H1 (cell line): ENCODE measurements around the gene TARP.

Experiments
- CTCF ChIA-PET: fragments of 300-600 bp; sonication (Branson Sonifier 250); formaldehyde crosslinking; loops from one replicate; lab custom pipeline; 2021; ENCODE audit not compliant: partially characterized antibody; lab: Charles Lee
- POLR2A ChIA-PET: fragments of 300-600 bp; sonication (Branson Sonifier 250); formaldehyde crosslinking; loops from one replicate; lab custom pipeline; 2021; ENCODE audit warnings: inconsistent platforms; ENCODE audit not compliant: partially characterized antibody; lab: Charles Lee
- DNase-seq, 2 experiments: peaks; one replicate each; pipeline versions ENCODE4 v3.0.0 to v3.0.0-alpha.2; 2010 to 2022; ENCODE audit warnings: low spot score in 2 of 2, low read depth in 1 of 2, mixed read lengths in 1 of 2
- FAIRE-seq: peaks from 2 replicates; lab custom pipeline; 2011; peaks lifted over from hg19 to GRCh38; lab: Jason Lieb, UNC
- H2AFZ ChIP-seq: 2 replicates; pipeline ENCODE4 v1.8.1; 2012; ENCODE audit warnings: low read length, inconsistent platforms
- H2AK5ac ChIP-seq: 2 replicates; pipeline ENCODE4 v1.6.1; 2013; ENCODE audit warnings: low read depth, low read length
- H2BK120ac ChIP-seq: replicated peaks from 2 replicates; pipeline ENCODE3; 2013; ENCODE audit warnings: low read depth, low read length, inconsistent platforms
- H2BK12ac ChIP-seq: 2 replicates; pipeline ENCODE4 v1.6.1; 2013; ENCODE audit warnings: low read depth, low read length
- H2BK15ac ChIP-seq: 2 replicates; pipeline ENCODE4 v1.6.1; 2013; ENCODE audit warnings: low read length
- H2BK20ac ChIP-seq: 2 replicates; pipeline ENCODE4 v1.6.1; 2013; ENCODE audit warnings: low read length
- H2BK5ac ChIP-seq: 2 replicates; pipeline ENCODE4 v1.6.1; 2013; ENCODE audit warnings: low read depth, low read length
- H3K14ac ChIP-seq: 2 replicates; pipeline ENCODE4 v1.6.1; 2013; ENCODE audit warnings: inconsistent platforms; ENCODE audit not compliant: insufficient read length
- H3K18ac ChIP-seq: 2 replicates; pipeline ENCODE4 v1.6.1; 2013; ENCODE audit warnings: low read length; ENCODE audit errors: extremely low read depth
- H3K23ac ChIP-seq: 2 replicates; pipeline ENCODE4 v1.6.1; 2013; ENCODE audit warnings: inconsistent platforms; ENCODE audit not compliant: insufficient read length
- H3K23me2 ChIP-seq: 2 replicates; pipeline ENCODE4 v1.6.1; 2013; ENCODE audit warnings: low read depth, low read length
- H3K27ac ChIP-seq: 2 replicates; pipeline ENCODE4 v1.6.1; 2011; ENCODE audit warnings: low read depth, low read length, inconsistent platforms
- H3K27me3 ChIP-seq, 4 experiments: replicated peaks in 1 of 4; 1 replicate in 1 of 4; 2 replicates in 3 of 4; pipeline versions ENCODE4 v1.6.1 to v1.8.1; 2011 to 2013; ENCODE audit warnings: low read length in 3 of 4, mild to moderate bottlenecking in 3 of 4, inconsistent platforms in 2 of 4, mixed read lengths in 2 of 4, moderate library complexity in 1 of 4; ENCODE audit not compliant: control insufficient read depth in 3 of 4, insufficient read depth in 3 of 4; ENCODE audit errors: extremely low read depth in 1 of 4
- H3K36me3 ChIP-seq, 4 experiments: 2 replicates each; pipeline versions ENCODE4 v1.6.1 to v1.8.1; 2011 to 2013; ENCODE audit warnings: mild to moderate bottlenecking in 4 of 4, low read length in 3 of 4, moderate library complexity in 2 of 4, control low read depth in 1 of 4, inconsistent platforms in 1 of 4; ENCODE audit not compliant: insufficient read depth in 4 of 4, control insufficient read depth in 2 of 4
- H3K4ac ChIP-seq: replicated peaks from 2 replicates; pipeline ENCODE3; 2013; ENCODE audit warnings: low read length, low read depth, mixed read lengths, inconsistent platforms; ENCODE audit not compliant: insufficient read length
- H3K4me1 ChIP-seq, 4 experiments: replicated peaks in 1 of 4; 1 replicate in 1 of 4; 2 replicates in 3 of 4; pipeline versions ENCODE4 v1.6.1 to v1.8.1; 2011 to 2013; ENCODE audit warnings: low read length in 3 of 4, inconsistent platforms in 2 of 4, mixed read lengths in 1 of 4; ENCODE audit not compliant: insufficient read depth in 4 of 4, control insufficient read depth in 3 of 4
- H3K4me2 ChIP-seq, 2 experiments: 2 replicates each; pipeline versions ENCODE4 v1.6.1 to v1.8.1; 2011 to 2013; ENCODE audit warnings: low read depth in 2 of 2, low read length in 2 of 2, control low read depth in 1 of 2, inconsistent platforms in 1 of 2, mild to moderate bottlenecking in 1 of 2; ENCODE audit not compliant: insufficient read depth in 1 of 2
- H3K4me3 ChIP-seq, 4 experiments: fragments of 200-600, 300-600 bp in 1 of 4; sonication (generic), shearing (Covaris generic), sonication (Bioruptor Twin) in 1 of 4; 2 replicates each; pipeline versions ENCODE4 v1.5.1 to v1.8.1; 2011 to 2016; ENCODE audit warnings: low read length in 4 of 4, low read depth in 3 of 4, control low read depth in 2 of 4, inconsistent platforms in 2 of 4, mild to moderate bottlenecking in 2 of 4, mixed read lengths in 1 of 4, moderate library complexity in 1 of 4; ENCODE audit not compliant: insufficient read depth in 2 of 4; ENCODE audit errors: extremely low read depth in 1 of 4
- H3K56ac ChIP-seq: replicated peaks from 2 replicates; pipeline ENCODE3; 2013; ENCODE audit warnings: low read depth, mild to moderate bottlenecking, mixed read lengths, low read length, inconsistent platforms; ENCODE audit not compliant: insufficient read length
- H3K79me1 ChIP-seq: 2 replicates; pipeline ENCODE4 v1.6.1; 2013; ENCODE audit warnings: low read depth, low read length, control low read depth
- H3K79me2 ChIP-seq, 2 experiments: 2 replicates each; pipeline versions ENCODE4 v1.6.1 to v1.8.1; 2012 to 2013; ENCODE audit warnings: low read length in 2 of 2, mild to moderate bottlenecking in 2 of 2, inconsistent platforms in 1 of 2; ENCODE audit not compliant: insufficient read depth in 2 of 2, control insufficient read depth in 1 of 2
- H3K9ac ChIP-seq, 4 experiments: replicated peaks in 1 of 4; 1 replicate in 1 of 4; 2 replicates in 3 of 4; pipeline versions ENCODE4 v1.6.1 to v1.8.1; 2011 to 2013; ENCODE audit warnings: low read depth in 3 of 4, low read length in 3 of 4, control low read depth in 2 of 4, mild to moderate bottlenecking in 2 of 4, moderate library complexity in 2 of 4, inconsistent platforms in 1 of 4; ENCODE audit errors: extremely low read depth in 1 of 4
- H3K9me3 ChIP-seq, 2 experiments: 2 replicates each; pipeline versions ENCODE4 v1.6.1 to v1.8.1; 2012 to 2013; ENCODE audit warnings: mild to moderate bottlenecking in 2 of 2, moderate library complexity in 2 of 2, control low read depth in 1 of 2, inconsistent platforms in 1 of 2, low read depth in 1 of 2, low read length in 1 of 2, mixed read lengths in 1 of 2; ENCODE audit not compliant: insufficient read depth in 2 of 2
- H4K20me1 ChIP-seq, 2 experiments: replicated peaks in 1 of 2; 2 replicates each; pipeline versions ENCODE3 to v1.8.1; 2011 to 2013; ENCODE audit warnings: inconsistent platforms in 2 of 2, low read length in 2 of 2, mild to moderate bottlenecking in 1 of 2; ENCODE audit not compliant: insufficient read depth in 2 of 2, control insufficient read depth in 1 of 2
- H4K5ac ChIP-seq: 2 replicates; pipeline ENCODE4 v1.6.1; 2013; ENCODE audit warnings: low read length, low read depth, mixed read lengths, inconsistent platforms; ENCODE audit not compliant: insufficient read length
- H4K8ac ChIP-seq: 2 replicates; pipeline ENCODE4 v1.8.0; 2013; ENCODE audit warnings: mild to moderate bottlenecking, moderate library complexity, low read length, inconsistent platforms; ENCODE audit not compliant: insufficient read depth; ENCODE audit errors: extremely low read depth
- H4K91ac ChIP-seq: replicated peaks from 2 replicates; pipeline ENCODE3; 2013; ENCODE audit warnings: low read length, mixed read lengths, inconsistent platforms; ENCODE audit not compliant: insufficient read length
- RBBP5 ChIP-seq: IDR thresholded peaks from 2 replicates; pipeline ENCODE4 v1.7.1; 2012; ENCODE audit warnings: low read depth, mild to moderate bottlenecking, inconsistent platforms, low read length, moderate library complexity, borderline replicate concordance
- RFX5 ChIP-seq: IDR thresholded peaks from 2 replicates; pipeline ENCODE4 v1.6.1; 2011; ENCODE audit warnings: low read depth, low read length, improper control_type of control experiment, borderline replicate concordance
- SUZ12 ChIP-seq: fragments of 200-600 bp; sonication (generic); IDR thresholded peaks from 2 replicates; pipeline ENCODE4 v1.6.1; 2012; ENCODE audit warnings: mild to moderate bottlenecking, inconsistent platforms, low read length, moderate library complexity, mixed read lengths
- WGBS, 2 experiments: shearing (Covaris generic) in 1 of 2; methylation state at CpG; one replicate each; pipeline versions ENCODE4 v1.1.6 to v1.1.7; 2013 to 2015; ENCODE audit warnings: low lambda C conversion rate in 2 of 2, mixed read lengths in 2 of 2, inconsistent platforms in 1 of 2, low coverage in 1 of 2, missing lambda C conversion rate in 1 of 2; ENCODE audit not compliant: insufficient replicate concordance in 2 of 2, insufficient coverage in 1 of 2, insufficient read length in 1 of 2; ENCODE audit errors: extremely low coverage in 1 of 2, missing lambda C conversion rate in 1 of 2; 5-methylcytosine and 5-hydroxymethylcytosine counted together

Gene TARP

GRCh38 chr7:38315410-38315809, 42.0 kb upstream of the TARP start:
- FAIRE-seq (no peak), DNase-seq (no peak)
- Histone ChIP-seq H3K18ac (no peak overlapping the region), H3K79me1 (no peaks in the 10 kb centered on the region), H3K4ac (no peak overlapping the region), H4K91ac (no peak overlapping the region), H3K4me3 (no peak overlapping the region), H2AFZ (no peak overlapping the region), H4K20me1 (no peaks in the 10 kb centered on the region), H2BK15ac (no peak overlapping the region), H4K5ac (no peak overlapping the region), H3K14ac (no peak overlapping the region), H2AK5ac (no peak overlapping the region), H3K4me2 (no peak overlapping the region), H3K9ac (no peak overlapping the region), H3K27ac (no peak overlapping the region), H2BK120ac (no peak overlapping the region), H2BK12ac (no peak overlapping the region), H2BK20ac (no peak overlapping the region), H3K4me1 (peaks cover 0 to 4% (median under 1%) of the 10 kb centered on the region in 4 experiments; a peak in 2 of 7 replicates), H4K8ac (no peak overlapping the region), H3K27me3 (no peaks in the 10 kb centered on the region), H3K36me3 (no peaks in the 10 kb centered on the region), H3K79me2 (no peaks in the 10 kb centered on the region), H3K56ac (no peak overlapping the region), H3K23me2 (no peaks in the 10 kb centered on the region), H3K23ac (no peak overlapping the region), H2BK5ac (no peak overlapping the region), H3K9me3 (no peaks in the 10 kb centered on the region)
- POLR2A ChIA-PET, result no interaction called here
- 89% methylated on average over 3 of the region's 3 CpGs; no CpG with 5 or more reads in 1 of the 2 experiments for WGBS, 2 experiments
- CTCF ChIA-PET, result interaction anchor here (0.7 to 7.6 kb wide), 10 partner anchors 15 to 106 kb away, joined by 3 to 68 read pairs (median 6); no protein-coding TSS in a partner anchor
- no peak for TF ChIP-seq SUZ12
- no peak for TF ChIP-seq RBBP5
- no peak for TF ChIP-seq RFX5
